Trophoblast cell (in vitro differentiated cells and primary cell): ENCODE results near the gene POU5F1.

Experiments
- DNase-seq, 2 donors: peaks; one replicate each; pipeline ENCODE4 v3.0.0-alpha.2; 2016
- H2AFZ ChIP-seq: 2 replicates; pipeline ENCODE4 v1.6.1; 2013; ENCODE audit warnings: low read length, moderate library complexity, mild to moderate bottlenecking; ENCODE audit not compliant: insufficient read depth, poor library complexity
- H2AK5ac ChIP-seq: 2 replicates; pipeline ENCODE4 v1.6.1; 2013; ENCODE audit warnings: mild to moderate bottlenecking, low read length
- H2BK120ac ChIP-seq: 2 replicates; pipeline ENCODE4 v1.6.1; 2013; ENCODE audit warnings: low read length, mild to moderate bottlenecking, moderate library complexity; ENCODE audit not compliant: insufficient read depth, poor library complexity
- H2BK12ac ChIP-seq: 2 replicates; pipeline ENCODE4 v1.6.1; 2013; ENCODE audit warnings: mild to moderate bottlenecking, low read length, moderate library complexity
- H2BK5ac ChIP-seq: 2 replicates; pipeline ENCODE4 v1.6.1; 2013; ENCODE audit warnings: low read length, low read depth, moderate library complexity, mild to moderate bottlenecking; ENCODE audit not compliant: poor library complexity
- H3K14ac ChIP-seq: 2 replicates; pipeline ENCODE4 v1.6.1; 2013; ENCODE audit warnings: mild to moderate bottlenecking, low read length
- H3K18ac ChIP-seq: 2 replicates; pipeline ENCODE4 v1.6.1; 2013; ENCODE audit warnings: mild to moderate bottlenecking, low read length
- H3K23ac ChIP-seq: 2 replicates; pipeline ENCODE4 v1.6.1; 2013; ENCODE audit warnings: low read length
- H3K27ac ChIP-seq: 2 replicates; pipeline ENCODE4 v1.5.1; 2013; ENCODE audit warnings: low read depth, mild to moderate bottlenecking, inconsistent platforms, low read length, moderate library complexity
- H3K27me3 ChIP-seq: 2 replicates; pipeline ENCODE4 v1.6.1; 2013; ENCODE audit warnings: inconsistent platforms, mild to moderate bottlenecking, low read length, moderate library complexity; ENCODE audit not compliant: insufficient read depth
- H3K36me3 ChIP-seq, 2 experiments: 1 replicate in 1 of 2; 2 replicates in 1 of 2; pipeline ENCODE4 v1.6.1; 2013; ENCODE audit warnings: low read length in 2 of 2, mild to moderate bottlenecking in 2 of 2, moderate library complexity in 1 of 2; ENCODE audit not compliant: insufficient read depth in 2 of 2, control insufficient read depth in 1 of 2
- H3K4ac ChIP-seq: 2 replicates; pipeline ENCODE4 v1.6.1; 2013; ENCODE audit warnings: low read depth, mild to moderate bottlenecking, low read length, moderate library complexity
- H3K4me1 ChIP-seq, 2 experiments: 1 replicate in 1 of 2; 2 replicates in 1 of 2; pipeline ENCODE4 v1.6.1; 2013; ENCODE audit warnings: low read length in 2 of 2, mild to moderate bottlenecking in 2 of 2, moderate library complexity in 1 of 2; ENCODE audit not compliant: insufficient read depth in 2 of 2, control insufficient read depth in 1 of 2
- H3K4me2 ChIP-seq: 2 replicates; pipeline ENCODE4 v1.6.1; 2013; ENCODE audit warnings: inconsistent platforms, mild to moderate bottlenecking, low read length, moderate library complexity
- H3K4me3 ChIP-seq: 2 replicates; pipeline ENCODE4 v1.5.1; 2013; ENCODE audit warnings: mild to moderate bottlenecking, low read depth, low read length, inconsistent platforms
- H3K79me1 ChIP-seq: one replicate; pipeline ENCODE4 v1.6.1; 2013; ENCODE audit warnings: low read length
- H3K79me2 ChIP-seq: 2 replicates; pipeline ENCODE4 v1.6.1; 2013; ENCODE audit warnings: low read length, mild to moderate bottlenecking; ENCODE audit not compliant: control insufficient read depth, insufficient read depth, poor library complexity
- H3K9ac ChIP-seq: 2 replicates; pipeline ENCODE4 v1.6.1; 2013; ENCODE audit warnings: mild to moderate bottlenecking, low read length
- H3K9me3 ChIP-seq: 2 replicates; pipeline ENCODE4 v1.6.1; 2013; ENCODE audit warnings: low read depth, mild to moderate bottlenecking, control low read depth, inconsistent platforms, low read length; ENCODE audit not compliant: insufficient read depth
- H4K12ac ChIP-seq: 2 replicates; pipeline ENCODE4 v1.6.1; 2013; ENCODE audit warnings: low read depth, mild to moderate bottlenecking, low read length, moderate library complexity
- H4K8ac ChIP-seq: 2 replicates; pipeline ENCODE4 v1.6.1; 2013; ENCODE audit warnings: low read depth, mild to moderate bottlenecking, low read length, moderate library complexity
- H4K91ac ChIP-seq: one replicate; pipeline ENCODE4 v1.6.1; 2013; ENCODE audit warnings: low read depth, mild to moderate bottlenecking, low read length, moderate library complexity
- WGBS: extraction: QIAGEN DNeasy Blood & Tissue Kit; methylation state at CpG from one replicate; pipeline ENCODE4 v1.1.7; 2013; ENCODE audit warnings: missing lambda C conversion rate; ENCODE audit not compliant: insufficient read length, insufficient coverage; ENCODE audit errors: extremely low coverage; 5-methylcytosine and 5-hydroxymethylcytosine counted together

The POU5F1 gene

GRCh38 chr6:31130751-31131150, 39.7 kb downstream of the POU5F1 start:
- no peak overlapping the region for H3K23ac ChIP-seq

GRCh38 chr6:31129130-31129529, 41.4 kb downstream of the POU5F1 start:
- no peak overlapping the region for H2AFZ ChIP-seq
- H2AK5ac ChIP-seq, result no peak overlapping the region
- H3K79me1 ChIP-seq, result no peaks in the 10 kb centered on the region
- H3K4me2 ChIP-seq, result no peak overlapping the region
- H3K4me3 ChIP-seq, result no peak overlapping the region
- H3K18ac ChIP-seq, result no peak overlapping the region
- H4K12ac ChIP-seq, result no peak overlapping the region
- no peaks in the 10 kb centered on the region for H3K36me3 ChIP-seq
- no peak overlapping the region for H2BK12ac ChIP-seq
- no peaks in the 10 kb centered on the region for H3K27me3 ChIP-seq
- H4K8ac ChIP-seq, result no peak overlapping the region
- H3K9me3 ChIP-seq, result no peaks in the 10 kb centered on the region
- no peak overlapping the region for H4K91ac ChIP-seq
- no CpG with 5 or more reads among the region's 4 CpGs for WGBS
- peaks cover 0 to 2% of the 10 kb centered on the region in 2 experiments for H3K4me1 ChIP-seq
- H2BK120ac ChIP-seq, result no peak overlapping the region
- no peak overlapping the region for H3K27ac ChIP-seq
- H3K9ac ChIP-seq, result no peak overlapping the region
- no peak overlapping the region for H3K4ac ChIP-seq
- no peak overlapping the region for H3K23ac ChIP-seq
- H2BK5ac ChIP-seq, result no peak overlapping the region
- no peaks in the 10 kb centered on the region for H3K79me2 ChIP-seq
- no peak overlapping the region for H3K14ac ChIP-seq
- no peak for DNase-seq

More at GRCh38 chr6:31130751-31131150, 39.7 kb downstream of the POU5F1 start:
- no CpG with 5 or more reads among the region's 3 CpGs for whole genome bisulfite sequencing
- Histone ChIP-seq H4K8ac (no peak overlapping the region), H3K79me2 (no peaks in the 10 kb centered on the region), H2AFZ (no peak overlapping the region), H2BK120ac (no peak overlapping the region), H3K14ac (no peak overlapping the region), H2BK12ac (no peak overlapping the region), H4K91ac (no peak overlapping the region), H2AK5ac (no peak overlapping the region), H3K9ac (no peak overlapping the region), H3K9me3 (no peaks in the 10 kb centered on the region), H3K18ac (no peak overlapping the region), H3K4me3 (no peak overlapping the region), H3K27me3 (no peaks in the 10 kb centered on the region), H3K4me1 (no peaks in the 10 kb centered on the region), H3K27ac (no peak overlapping the region), H2BK5ac (no peak overlapping the region), H3K79me1 (no peaks in the 10 kb centered on the region), H4K12ac (no peak overlapping the region), H3K36me3 (no peaks in the 10 kb centered on the region), H3K4ac (no peak overlapping the region), H3K4me2 (no peak overlapping the region)
- no peak for DNase-seq

GRCh38 chr6:31128093-31128676, 42.3 kb downstream of the POU5F1 start:
- Histone ChIP-seq H3K4me2 (no peak overlapping the region), H4K8ac (no peak overlapping the region), H3K9ac (no peak overlapping the region), H2BK12ac (no peak overlapping the region), H4K91ac (no peak overlapping the region), H3K14ac (no peak overlapping the region), H2BK120ac (no peak overlapping the region), H3K23ac (no peak overlapping the region), H2BK5ac (no peak overlapping the region), H2AFZ (no peak overlapping the region), H3K4me3 (no peak overlapping the region), H3K36me3 (no peaks in the 10 kb centered on the region), H3K9me3 (no peaks in the 10 kb centered on the region), H2AK5ac (no peak overlapping the region), H3K18ac (no peak overlapping the region), H3K27me3 (no peaks in the 10 kb centered on the region), H3K79me2 (no peaks in the 10 kb centered on the region), H3K79me1 (no peaks in the 10 kb centered on the region), H3K27ac (no peak overlapping the region), H4K12ac (no peak overlapping the region), H3K4me1 (peaks cover 0 to 2% of the 10 kb centered on the region in 2 experiments), H3K4ac (no peak overlapping the region)
- DNase-seq, result peak; percentile 67 to 85
- no CpG with 5 or more reads among the region's 8 CpGs for WGBS

- Histone ChIP-seq H3K18ac (no peak overlapping the region), H3K23ac (no peak overlapping the region), H2BK5ac (no peak overlapping the region), H3K79me1 (no peaks in the 10 kb centered on the region), H3K14ac (no peak overlapping the region), H4K8ac (no peak overlapping the region), H3K4me3 (no peak overlapping the region), H3K4me2 (no peak overlapping the region), H3K27me3 (no peaks in the 10 kb centered on the region), H3K4ac (no peak overlapping the region), H2AFZ (no peak overlapping the region), H3K9me3 (no peaks in the 10 kb centered on the region), H4K91ac (no peak overlapping the region), H3K79me2 (no peaks in the 10 kb centered on the region), H2BK12ac (no peak overlapping the region), H3K36me3 (no peaks in the 10 kb centered on the region), H4K12ac (no peak overlapping the region), H2BK120ac (no peak overlapping the region), H2AK5ac (no peak overlapping the region), H3K27ac (no peak overlapping the region), H3K4me1 (peaks cover 0 to 2% of the 10 kb centered on the region in 2 experiments), H3K9ac (no peak overlapping the region)
- no peak for DNase-seq
- no CpG with 5 or more reads among the region's 16 CpGs for WGBS
These were observed 43.9 kb downstream of the POU5F1 start for GRCh38 chr6:31126396-31127175.
